ENCODE results near the gene PHETA2. TPM values are rescaled to one million over a fixed set of nuclear protein-coding genes. Genes with fewer than 3 reads are reported as not detected.

Gene PHETA2
- total and polyA plus RNA-seq, 3 experiments from 2014 or later, result 0.67 to 3.1 (median 3.1) TPM

- Mint-ChIP-seq H3K4me3 (no peak overlapping the region), H3K4me1 (peaks cover 13 to 19% (median 16%) of the 10 kb centered on the region in 3 donors), H3K9me3 (no peaks in the 10 kb centered on the region), H3K27ac (peak overlapping the region in 5 of 8 donors; percentile 7 to 91 (median 58)), H3K36me3 (peaks cover 5 to 69% (median 12%) of the 10 kb centered on the region in 3 donors), H3K27me3 (no peaks in the 10 kb centered on the region)
- peaks cover 3% of the 10 kb centered on the region for H3K36me3 ChIP-seq (ENCODE audit: insufficient read depth, low read length)
- peaks cover 9% of the 10 kb centered on the region for H3K4me1 ChIP-seq (ENCODE audit: insufficient read depth, low read length)
- H3K4me3 ChIP-seq (ENCODE audit: low read length), result no peak overlapping the region
- POLR2A ChIA-PET, result no interaction called here
- H3K9me3 ChIP-seq (ENCODE audit: low read length), result no peaks in the 10 kb centered on the region
- no peaks in the 10 kb centered on the region for H3K27me3 ChIP-seq (ENCODE audit: insufficient read depth, low read length, poor library complexity, severe bottlenecking)
- CTCF ChIA-PET, result interaction anchor here (1.8 kb wide), 1 partner anchor 25 kb away, joined by 5 read pairs; the partner anchor contains the start of gene NDUFA6
- DNase-seq, result no peak
- no peak overlapping the region for H3K27ac ChIP-seq (ENCODE audit: low read depth, low read length)
Measured at GRCh38 chr22:42065438-42066125, 8.5 kb upstream of the PHETA2 start.

GRCh38 chr22:42066126-42066761, 7.8 kb upstream of the PHETA2 start:
- no peaks in the 10 kb centered on the region for H3K27me3 Mint-ChIP-seq
- ChIA-PET POLR2A (no interaction called here), CTCF (interaction anchor here (1.3 kb wide), 1 partner anchor 24 kb away, joined by 3 read pairs; the partner anchor contains the start of gene NDUFA6)
- H3K36me3 ChIP-seq (ENCODE audit: insufficient read depth, low read length), result peaks cover 3% of the 10 kb centered on the region
- H3K4me1 Mint-ChIP-seq, result peaks cover 20 to 26% (median 22%) of the 10 kb centered on the region in 3 donors
- no peak for DNase-seq
- H3K27me3 ChIP-seq (ENCODE audit: insufficient read depth, low read length, poor library complexity, severe bottlenecking), result no peaks in the 10 kb centered on the region
- H3K4me3 Mint-ChIP-seq, result no peak overlapping the region
- no peaks in the 10 kb centered on the region for H3K9me3 ChIP-seq (ENCODE audit: low read length)
- peaks cover 13% of the 10 kb centered on the region for H3K4me1 ChIP-seq (ENCODE audit: insufficient read depth, low read length)
- no peaks in the 10 kb centered on the region for H3K9me3 Mint-ChIP-seq
- no peak overlapping the region for H3K27ac Mint-ChIP-seq
- H3K36me3 Mint-ChIP-seq, result peaks cover 5 to 66% (median 12%) of the 10 kb centered on the region in 3 donors
- no peak overlapping the region for H3K27ac ChIP-seq (ENCODE audit: low read depth, low read length)
- no peak overlapping the region for H3K4me3 ChIP-seq (ENCODE audit: low read length)

- Mint-ChIP-seq H3K27ac (no peak overlapping the region), H3K4me1 (peaks cover 25 to 33% (median 29%) of the 10 kb centered on the region in 3 donors), H3K27me3 (no peaks in the 10 kb centered on the region), H3K4me3 (no peak overlapping the region), H3K36me3 (peaks cover 5 to 61% (median 12%) of the 10 kb centered on the region in 3 donors), H3K9me3 (no peaks in the 10 kb centered on the region)
- Histone ChIP-seq H3K4me3 (ENCODE audit: low read length) (no peak overlapping the region), H3K36me3 (ENCODE audit: insufficient read depth, low read length) (peaks cover 3% of the 10 kb centered on the region), H3K4me1 (ENCODE audit: insufficient read depth, low read length) (peaks cover 20% of the 10 kb centered on the region), H3K27me3 (ENCODE audit: insufficient read depth, low read length, poor library complexity, severe bottlenecking) (no peaks in the 10 kb centered on the region), H3K9me3 (ENCODE audit: low read length) (no peaks in the 10 kb centered on the region), H3K27ac (ENCODE audit: low read depth, low read length) (no peak overlapping the region)
- DNase-seq, result no peak
- CTCF ChIA-PET, result interaction anchor here (1.3 kb wide), 1 partner anchor 24 kb away, joined by 3 read pairs; the partner anchor contains the start of gene NDUFA6
- POLR2A ChIA-PET, result no interaction called here
Measured at GRCh38 chr22:42066937-42067336, 7.1 kb upstream of the PHETA2 start.

GRCh38 chr22:42067671-42068251, 6.3 kb upstream of the PHETA2 start:
- CTCF ChIA-PET, result no interaction called here
- Histone ChIP-seq H3K27me3 (ENCODE audit: insufficient read depth, low read length, poor library complexity, severe bottlenecking) (no peaks in the 10 kb centered on the region), H3K4me1 (ENCODE audit: insufficient read depth, low read length) (peaks cover 21% of the 10 kb centered on the region), H3K4me3 (ENCODE audit: low read length) (no peak overlapping the region), H3K27ac (ENCODE audit: low read depth, low read length) (no peak overlapping the region), H3K36me3 (ENCODE audit: insufficient read depth, low read length) (peaks cover under 1% of the 10 kb centered on the region), H3K9me3 (ENCODE audit: low read length) (no peaks in the 10 kb centered on the region)
- no peak for DNase-seq
- H3K27ac Mint-ChIP-seq, result peak overlapping the region in 2 of 8 donors; percentile 19 to 47
- POLR2A ChIA-PET, result no interaction called here
- H3K9me3 Mint-ChIP-seq, result no peaks in the 10 kb centered on the region
- peaks cover 5 to 53% (median 12%) of the 10 kb centered on the region in 3 donors for H3K36me3 Mint-ChIP-seq
- no peak overlapping the region for H3K4me3 Mint-ChIP-seq
- H3K27me3 Mint-ChIP-seq, result no peaks in the 10 kb centered on the region
- H3K4me1 Mint-ChIP-seq, result peaks cover 28 to 35% (median 33%) of the 10 kb centered on the region in 3 donors

- Histone ChIP-seq H3K9me3 (ENCODE audit: low read length) (no peaks in the 10 kb centered on the region), H3K36me3 (ENCODE audit: insufficient read depth, low read length) (no peaks in the 10 kb centered on the region), H3K27ac (ENCODE audit: low read depth, low read length) (no peak overlapping the region), H3K4me3 (ENCODE audit: low read length) (no peak overlapping the region), H3K27me3 (ENCODE audit: insufficient read depth, low read length, poor library complexity, severe bottlenecking) (no peaks in the 10 kb centered on the region), H3K4me1 (ENCODE audit: insufficient read depth, low read length) (peaks cover 21% of the 10 kb centered on the region)
- peaks cover 5 to 48% (median 8%) of the 10 kb centered on the region in 3 donors for H3K36me3 Mint-ChIP-seq
- no peaks in the 10 kb centered on the region for H3K27me3 Mint-ChIP-seq
- H3K4me3 Mint-ChIP-seq, result peak overlapping the region in 1 of 7 donors; percentile 12
- peak overlapping the region in 2 of 8 donors; percentile 15 to 19 for H3K27ac Mint-ChIP-seq
- H3K9me3 Mint-ChIP-seq, result no peaks in the 10 kb centered on the region
- CTCF ChIA-PET, result no interaction called here
- peaks cover 32 to 40% (median 39%) of the 10 kb centered on the region in 3 donors for H3K4me1 Mint-ChIP-seq
- POLR2A ChIA-PET, result no interaction called here
- no peak for DNase-seq
Measured at GRCh38 chr22:42068291-42068690, 5.8 kb upstream of the PHETA2 start.

- Mint-ChIP-seq H3K36me3 (peaks cover 0 to 39% (median 2%) of the 10 kb centered on the region in 3 donors), H3K27me3 (no peaks in the 10 kb centered on the region), H3K9me3 (no peaks in the 10 kb centered on the region), H3K4me3 (peak overlapping the region; percentile 91 to 96 (median 93)), H3K4me1 (peaks cover 33 to 48% (median 44%) of the 10 kb centered on the region in 3 donors), H3K27ac (peak overlapping the region; percentile 68 to 94 (median 89))
- no peaks in the 10 kb centered on the region for H3K9me3 ChIP-seq (ENCODE audit: low read length)
- CTCF ChIA-PET, result interaction anchor here (0.5 to 1.2 kb wide), 4 partner anchors 9 to 1101 kb away, joined by 3 to 9 read pairs (median 4); partner anchors contain the start of genes NDUFA6 and SMDT1
- no peak for DNase-seq
- no peaks in the 10 kb centered on the region for H3K27me3 ChIP-seq (ENCODE audit: insufficient read depth, low read length, poor library complexity, severe bottlenecking)
- H3K36me3 ChIP-seq (ENCODE audit: insufficient read depth, low read length), result no peaks in the 10 kb centered on the region
- peak overlapping the region; percentile 76 for H3K27ac ChIP-seq (ENCODE audit: low read depth, low read length)
- H3K4me3 ChIP-seq (ENCODE audit: low read length), result peak overlapping the region; percentile 85
- POLR2A ChIA-PET, result interaction anchor here (1.7 to 2.2 kb wide), 2 partner anchors 9 to 20 kb away, joined by 7 to 19 read pairs; partner anchors contain the start of genes NDUFA6 and SMDT1
- H3K4me1 ChIP-seq (ENCODE audit: insufficient read depth, low read length), result peaks cover 23% of the 10 kb centered on the region
Measured at GRCh38 chr22:42069801-42070516, 4.1 kb upstream of the PHETA2 start.

- Mint-ChIP-seq H3K36me3 (peaks cover 0 to 30% (median 0%) of the 10 kb centered on the region in 3 donors), H3K4me1 (peaks cover 35 to 54% (median 46%) of the 10 kb centered on the region in 3 donors), H3K9me3 (no peaks in the 10 kb centered on the region), H3K4me3 (peak within 1 kb of the TSS; percentile 91 to 96 (median 93)), H3K27me3 (no peaks in the 10 kb centered on the region), H3K27ac (peak within 1 kb of the TSS; percentile 68 to 94 (median 91))
- POLR2A ChIA-PET, result interaction anchor here (0.7 to 2.2 kb wide), 3 partner anchors 9 to 30 kb away, joined by 5 to 19 read pairs (median 7); partner anchors contain the start of genes NDUFA6 and SMDT1
- CTCF ChIA-PET, result interaction anchor here (1.1 to 1.2 kb wide), 3 partner anchors 8 to 28 kb away, joined by 3 to 9 read pairs (median 4); partner anchors contain the start of genes NDUFA6 and SMDT1
- DNase-seq, result peak; percentile 87 to 94 (median 88)
- peak within 1 kb of the TSS; percentile 76 for H3K27ac ChIP-seq (ENCODE audit: low read depth, low read length)
- no peaks in the 10 kb centered on the region for H3K36me3 ChIP-seq (ENCODE audit: insufficient read depth, low read length)
- peaks cover 26% of the 10 kb centered on the region for H3K4me1 ChIP-seq (ENCODE audit: insufficient read depth, low read length)
- H3K27me3 ChIP-seq (ENCODE audit: insufficient read depth, low read length, poor library complexity, severe bottlenecking), result no peaks in the 10 kb centered on the region
- no peaks in the 10 kb centered on the region for H3K9me3 ChIP-seq (ENCODE audit: low read length)
- peak within 1 kb of the TSS; percentile 85 for H3K4me3 ChIP-seq (ENCODE audit: low read length)
Measured at GRCh38 chr22:42070517-42071422, 3.3 kb upstream of the PHETA2 start, which contains the start of gene NAGA. NAGA (minus strand) TSS chr22:42070812; CDS start chr22:42070297, 515 bp downstream.

Data from CD8-positive, alpha-beta memory T cell (primary cell).